GM18502 (cell line): ENCODE results near the gene ATP6V1C2.

ENCODE experiments used
- ATAC-seq: cut with Tn5 transposase; IDR thresholded peaks from one replicate; pipeline ENCODE4 v1.9.1; 2021; ENCODE audit warnings: mild to moderate bottlenecking; ENCODE audit not compliant: unreplicated experiment, poor library complexity

The ATP6V1C2 gene

DNA sequence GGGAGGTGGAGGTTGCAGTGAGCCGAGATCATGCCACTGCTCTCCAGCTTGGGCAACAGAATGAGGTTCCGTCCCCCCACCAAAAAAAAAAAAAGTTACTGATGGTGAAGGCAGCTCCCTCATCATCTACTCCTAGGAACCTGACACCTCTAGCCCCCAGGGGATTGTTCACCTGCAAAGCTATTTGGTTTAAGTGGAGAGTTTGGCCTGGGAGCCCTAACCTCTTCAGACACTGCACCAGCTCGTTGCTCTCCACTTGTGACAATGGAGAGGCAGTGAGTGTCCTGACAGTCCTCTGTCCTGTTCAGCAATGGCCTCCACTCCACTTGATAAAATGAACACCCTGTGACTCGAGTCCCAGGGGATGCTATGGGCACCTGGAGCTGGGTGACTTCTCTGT, 43.5 kb downstream of the ATP6V1C2 start:
- no peak for ATAC-seq

DNA sequence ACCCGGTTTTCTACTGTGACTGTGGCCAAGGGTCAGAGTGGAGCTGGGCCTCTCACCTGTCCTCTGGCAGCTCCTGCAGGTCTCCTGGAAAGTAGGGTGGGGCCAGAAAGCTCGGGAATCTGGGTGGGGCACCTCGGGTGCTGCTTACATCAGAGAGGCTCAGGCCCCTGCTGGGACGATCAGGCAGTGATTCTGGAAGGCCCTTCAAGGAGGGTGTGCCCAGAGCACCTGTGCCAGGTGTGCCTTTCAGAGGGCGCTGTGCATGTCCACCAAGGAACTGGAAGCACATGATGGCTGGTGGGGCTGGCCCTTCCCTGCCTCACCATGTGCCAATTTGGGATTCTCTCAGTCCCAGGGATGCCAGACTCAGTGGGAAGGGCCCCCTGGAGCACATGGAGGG, 44.0 kb downstream of the ATP6V1C2 start:
- no peak for ATAC-seq

DNA sequence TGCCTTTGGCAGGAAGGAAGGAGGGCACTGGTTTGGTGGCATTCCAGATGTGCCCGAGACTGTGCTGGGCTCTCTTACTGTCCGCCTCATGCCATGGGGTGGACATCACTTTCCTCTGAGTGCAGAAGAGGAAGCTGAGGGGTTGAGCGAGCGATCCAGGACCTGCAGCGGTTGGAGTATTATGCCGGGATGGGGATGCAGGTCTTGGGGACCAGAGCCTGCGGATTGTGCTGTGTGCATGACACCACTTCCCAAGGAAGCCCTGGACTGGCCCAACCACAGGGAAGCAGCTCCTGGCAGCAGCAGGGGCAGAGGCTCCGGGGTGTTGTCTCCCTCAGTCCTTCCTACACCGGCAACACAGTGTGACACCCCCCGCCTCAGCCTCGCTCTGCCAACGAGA, 44.5 kb downstream of the ATP6V1C2 start:
- ATAC-seq: no peak

DNA sequence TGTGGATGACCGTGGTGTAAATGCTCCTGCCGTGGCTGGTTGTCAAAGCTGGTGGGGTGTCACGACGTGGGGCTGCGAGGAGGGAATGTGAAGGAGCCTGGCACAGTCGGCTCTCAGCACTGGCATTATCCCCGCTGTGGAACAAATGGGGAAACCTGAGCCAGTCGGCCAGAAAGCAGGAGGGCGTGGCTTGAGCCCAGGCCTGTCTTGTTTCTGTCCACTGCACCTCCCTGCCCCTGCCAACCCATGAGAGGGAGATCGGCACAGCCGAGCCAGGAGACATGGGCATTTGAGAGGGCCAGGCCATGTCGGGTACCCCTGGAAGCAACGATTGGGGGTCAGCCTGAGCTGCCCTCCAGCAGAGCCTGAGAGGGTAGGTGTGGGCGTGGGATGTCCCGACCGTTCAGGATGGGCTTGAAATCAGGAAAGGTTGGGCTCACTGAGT, 46.7 kb downstream of the ATP6V1C2 start:
- ATAC-seq: no peak

DNA sequence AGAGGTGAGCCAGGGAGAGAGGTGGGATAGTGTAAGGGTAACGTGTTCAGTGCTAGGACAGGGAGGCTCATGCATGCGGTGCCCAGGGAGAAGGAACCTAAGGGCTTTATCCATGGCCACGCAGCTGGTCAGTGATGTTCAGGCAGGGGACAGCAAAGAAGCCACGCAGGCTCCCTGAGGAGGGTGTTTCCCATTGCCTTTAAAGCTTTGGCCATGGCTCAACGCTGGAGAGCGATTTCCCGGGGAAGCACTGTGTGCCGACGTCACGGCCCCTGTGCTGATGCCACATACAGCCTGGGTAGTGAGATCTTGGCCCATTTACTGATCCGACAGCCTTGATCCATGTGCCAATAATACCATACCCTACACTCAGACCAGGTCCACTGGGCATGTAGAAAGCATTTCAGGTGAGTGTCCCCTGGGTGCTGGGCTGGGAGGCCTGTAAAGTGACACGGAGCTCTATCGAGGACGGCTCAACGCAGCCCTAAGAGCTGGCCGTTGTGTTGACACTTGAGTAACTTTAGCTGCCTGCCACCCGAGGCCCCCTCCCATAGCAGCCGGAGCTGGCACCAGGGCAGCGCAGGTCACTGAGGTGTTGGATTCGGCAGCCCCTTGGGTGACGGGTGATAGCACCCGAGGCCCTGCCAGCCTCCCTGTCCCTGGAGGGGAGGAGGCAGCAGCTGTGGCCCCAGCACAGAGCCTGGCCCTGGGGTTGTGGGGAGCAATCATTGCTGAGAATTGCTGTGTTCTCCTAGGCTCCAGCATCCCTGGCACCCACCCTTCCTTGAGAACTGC, 49.7 kb downstream of the ATP6V1C2 start:
- ATAC-seq: no peak

DNA sequence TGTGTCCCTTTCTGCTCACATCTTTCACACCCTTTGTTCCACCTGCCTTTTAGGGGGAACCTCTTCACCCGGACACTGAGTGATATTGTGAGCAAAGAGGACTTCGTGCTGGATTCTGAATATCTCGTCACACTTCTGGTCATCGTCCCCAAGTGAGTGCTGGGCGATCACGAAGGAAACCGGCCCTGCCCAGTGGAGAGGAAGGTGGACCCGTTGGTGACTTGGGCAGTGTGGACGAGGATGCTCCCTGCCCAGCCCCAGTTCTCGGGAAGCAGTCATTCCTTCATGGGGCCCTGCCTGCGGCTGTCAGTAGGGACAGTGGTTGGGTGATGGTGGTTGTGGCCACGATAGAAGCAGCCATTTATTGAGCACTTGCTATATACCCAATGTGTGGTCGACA, 50.4 kb downstream of the ATP6V1C2 start:
- no peak for ATAC-seq

DNA sequence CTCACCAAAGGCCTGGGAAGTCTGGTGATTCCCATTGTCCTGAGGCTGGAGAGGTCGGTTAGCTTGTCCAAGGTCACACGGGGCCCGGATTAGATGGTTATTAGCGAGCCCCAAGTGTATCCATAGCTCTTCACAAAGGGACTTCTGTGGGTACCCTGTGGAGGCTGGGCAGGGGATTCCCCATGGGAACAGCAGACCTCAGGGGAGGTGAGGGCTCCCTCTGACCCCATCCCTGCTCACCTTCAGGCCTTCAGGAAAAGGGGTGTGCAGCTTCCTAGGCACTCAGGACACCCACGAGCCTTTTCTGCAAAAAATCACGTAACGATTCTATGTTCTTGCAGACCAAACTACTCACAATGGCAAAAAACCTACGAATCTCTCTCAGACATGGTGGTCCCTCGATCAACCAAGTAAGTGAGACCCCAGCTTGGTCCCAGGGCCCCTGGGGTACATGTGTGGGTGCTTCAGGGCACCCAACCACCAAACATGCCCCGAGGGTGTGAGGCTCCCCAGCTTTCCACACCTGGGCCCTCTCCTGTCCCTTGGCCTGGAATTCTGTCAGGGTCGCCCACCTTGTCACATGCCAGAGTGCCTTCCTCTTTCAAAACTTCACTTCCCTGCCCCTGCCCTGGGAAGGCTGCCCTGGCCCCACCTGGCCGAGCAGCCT, 50.9 kb downstream of the ATP6V1C2 start:
- ATAC-seq: no peak

DNA sequence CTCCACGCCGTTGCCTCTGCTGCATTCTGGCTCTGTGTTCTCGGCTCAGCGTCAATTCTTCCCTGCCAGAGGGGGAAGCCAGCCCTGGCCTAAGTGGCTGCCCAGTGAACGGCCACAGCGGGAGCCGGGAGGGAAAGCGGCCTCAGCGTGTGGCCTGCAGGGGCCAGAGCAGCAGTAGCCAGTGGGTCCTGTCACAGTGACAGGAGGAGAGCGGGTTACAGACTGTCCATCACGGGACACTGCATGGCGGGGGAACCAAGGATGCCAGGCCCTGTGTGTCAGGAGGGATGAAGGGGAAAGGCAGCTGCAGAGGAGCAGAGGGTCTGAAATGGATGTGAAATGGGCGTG, 51.4 kb downstream of the ATP6V1C2 start:
- ATAC-seq: no peak

DNA sequence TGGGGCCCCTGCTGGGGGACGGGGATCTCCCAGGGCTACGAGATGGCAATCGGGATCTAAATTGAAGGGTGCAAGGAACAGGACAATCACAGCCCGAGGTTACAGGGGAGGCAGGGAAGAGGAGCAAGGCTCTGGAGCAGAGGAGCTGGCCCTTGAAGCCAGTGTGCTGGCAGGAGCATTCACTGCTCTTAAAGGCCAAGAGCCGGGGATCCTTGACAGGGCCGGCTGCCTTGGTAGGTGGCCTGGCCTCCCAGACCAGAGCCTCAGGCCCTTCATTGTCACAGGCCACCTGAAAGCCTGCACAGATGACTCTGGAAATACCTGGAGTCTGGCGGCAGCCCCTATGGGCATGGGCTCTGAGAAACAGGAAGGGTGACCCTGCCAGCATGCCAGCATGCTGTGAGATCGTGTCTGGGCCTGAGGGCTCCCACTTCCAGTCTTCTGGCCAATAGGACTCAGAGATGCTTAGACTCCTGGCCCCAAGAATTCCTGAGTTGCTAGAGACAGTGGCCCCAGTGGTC, 52.5 kb downstream of the ATP6V1C2 start:
- ATAC-seq: no peak

DNA sequence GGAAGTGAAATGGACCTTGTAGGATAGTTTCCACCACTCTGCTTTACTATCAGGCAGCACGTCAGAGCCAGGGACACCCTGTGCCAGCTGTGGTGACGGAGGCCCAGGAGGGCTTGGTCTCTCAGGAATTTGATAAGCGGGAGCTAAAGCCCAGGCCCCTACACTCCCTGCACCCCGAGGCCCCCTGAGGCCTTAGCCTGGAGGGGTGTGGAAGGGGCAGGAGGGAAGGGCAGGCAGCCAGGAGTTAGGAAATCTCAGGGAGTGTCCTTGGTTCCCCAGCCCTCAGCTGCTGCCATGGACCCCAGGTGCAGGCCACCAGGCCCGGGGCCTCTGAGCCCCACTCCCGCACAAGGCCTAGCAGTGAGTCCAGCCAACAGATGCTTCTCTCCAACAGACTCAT, 53.0 kb downstream of the ATP6V1C2 start:
- no peak for ATAC-seq

DNA sequence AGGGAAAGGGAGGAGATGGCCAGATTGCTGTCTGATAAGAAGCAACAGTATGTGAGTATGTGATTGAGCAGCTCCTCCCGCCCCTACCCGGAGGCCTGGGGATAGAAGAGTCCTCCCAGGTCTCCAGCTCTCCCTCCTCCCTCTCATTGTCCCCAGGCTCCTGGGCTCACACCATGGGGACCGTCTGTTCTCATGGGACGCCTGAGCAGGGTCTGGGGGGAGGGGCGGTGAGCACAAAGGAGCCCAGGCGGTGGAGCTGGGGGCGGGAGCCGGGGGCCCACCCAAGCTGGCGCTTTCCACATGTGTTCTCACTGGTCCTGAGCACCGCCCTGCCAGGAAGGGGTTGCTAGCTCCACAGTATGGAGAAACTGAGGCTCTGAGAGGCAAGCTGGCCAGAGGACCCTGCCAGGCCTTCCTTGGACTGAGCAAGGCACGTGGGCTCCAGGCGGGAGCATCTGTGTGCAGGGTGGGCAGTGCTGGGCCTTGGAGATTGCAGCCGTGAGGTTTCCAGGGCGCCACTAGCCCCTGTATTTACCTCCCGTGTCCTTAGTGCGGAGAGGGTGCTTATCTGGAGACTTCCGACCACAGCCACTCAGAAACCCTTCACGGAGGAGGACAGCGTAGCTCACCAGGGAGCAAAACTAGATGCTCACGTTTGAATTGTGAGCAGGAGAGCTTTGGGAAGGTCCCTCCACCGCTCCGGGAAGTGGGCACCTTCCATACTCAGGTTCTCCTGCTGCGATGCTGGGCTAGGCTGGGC, 53.8 kb downstream of the ATP6V1C2 start:
- no peak for ATAC-seq

DNA sequence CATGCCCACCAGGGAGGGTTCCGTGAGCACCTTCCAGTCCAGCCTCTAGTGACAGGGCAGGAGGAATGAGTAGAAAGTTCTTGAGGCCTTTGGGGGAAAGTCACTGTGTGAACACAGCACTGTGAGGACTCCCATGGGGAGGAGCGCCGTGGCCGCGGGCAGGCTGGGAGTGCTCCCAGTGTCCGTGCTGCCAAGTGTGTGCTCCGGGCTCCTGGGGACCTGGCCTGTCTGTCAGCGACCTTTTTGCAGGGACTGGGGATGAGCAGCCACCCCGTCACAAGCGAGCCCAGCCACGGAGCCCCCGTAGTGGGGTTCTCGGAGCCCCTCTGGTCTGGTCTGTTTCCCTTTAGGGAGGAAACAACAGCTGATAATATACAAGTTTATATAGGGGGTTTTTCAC, 54.4 kb downstream of the ATP6V1C2 start:
- no peak for ATAC-seq

DNA sequence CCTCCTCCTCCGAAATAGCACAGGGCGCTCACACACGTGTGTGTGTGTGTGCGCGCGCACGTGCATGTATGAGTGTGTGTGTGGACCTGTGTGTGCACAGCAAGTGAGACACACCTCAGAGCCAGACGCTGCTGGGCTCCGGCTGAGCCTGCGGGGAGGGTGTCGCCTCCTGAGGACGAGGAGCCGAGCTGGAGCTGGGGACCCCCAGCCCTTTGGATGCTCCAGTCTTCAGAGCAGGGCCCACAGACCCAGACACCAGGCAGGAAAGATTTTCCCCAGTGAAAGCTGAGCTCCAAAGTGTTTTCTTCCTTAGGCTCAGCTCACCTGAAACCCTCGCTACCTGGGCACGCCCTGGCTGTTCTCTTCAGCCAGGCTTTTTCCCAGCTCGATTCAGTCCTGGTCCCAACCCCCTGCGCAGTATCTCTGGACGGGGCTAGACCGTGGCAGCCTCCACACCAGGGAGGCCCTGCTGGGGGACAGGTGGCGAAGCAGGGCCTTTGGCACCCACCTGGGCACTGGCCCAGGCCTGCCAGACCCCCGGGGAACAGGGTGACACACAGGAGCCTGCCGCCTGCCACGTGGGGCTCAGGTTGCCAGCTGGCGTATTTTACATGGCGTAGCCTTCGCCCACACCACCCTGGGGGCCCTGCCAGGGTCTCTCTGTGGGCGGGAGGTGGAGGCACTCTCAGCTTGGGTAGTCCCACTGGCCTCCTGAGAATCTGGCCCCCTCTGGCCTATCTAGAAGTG, 55.0 kb downstream of the ATP6V1C2 start:
- ATAC-seq: no peak

DNA sequence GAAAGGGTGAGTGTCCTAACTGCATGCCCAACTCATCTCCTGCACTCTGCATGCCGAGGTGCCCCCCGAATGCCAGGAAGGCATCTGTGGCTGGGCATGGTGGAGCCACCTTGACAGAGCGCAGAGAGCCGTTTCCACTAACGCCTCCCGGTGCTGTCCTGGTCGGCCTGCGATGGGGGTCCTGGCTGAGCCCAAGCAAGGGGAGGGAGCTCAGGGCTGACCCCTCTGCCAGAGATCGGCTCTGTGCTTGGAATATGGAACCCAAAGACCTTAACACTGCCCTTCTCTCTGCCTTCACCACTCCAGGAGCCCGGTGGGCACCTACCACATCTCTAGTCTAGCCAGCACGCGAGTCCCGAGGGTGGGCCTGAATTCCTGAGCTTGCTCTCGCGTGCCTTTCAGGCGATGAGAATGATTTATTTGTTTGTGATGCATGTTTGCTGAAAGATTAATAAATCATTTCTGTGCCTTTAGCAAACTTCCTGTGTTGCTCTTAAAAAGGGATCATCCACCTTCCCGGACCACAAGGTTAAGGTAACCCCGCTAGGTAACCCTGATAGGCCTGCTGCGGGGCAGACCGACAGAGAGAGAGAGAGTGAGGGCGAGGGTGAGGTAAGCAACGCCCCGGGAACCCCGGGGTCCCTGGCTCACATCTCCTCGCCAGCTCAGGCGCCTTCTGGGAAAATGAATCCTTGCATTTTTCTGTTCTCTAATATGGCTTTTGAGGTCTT, 55.8 kb downstream of the ATP6V1C2 start:
- ATAC-seq: no peak

DNA sequence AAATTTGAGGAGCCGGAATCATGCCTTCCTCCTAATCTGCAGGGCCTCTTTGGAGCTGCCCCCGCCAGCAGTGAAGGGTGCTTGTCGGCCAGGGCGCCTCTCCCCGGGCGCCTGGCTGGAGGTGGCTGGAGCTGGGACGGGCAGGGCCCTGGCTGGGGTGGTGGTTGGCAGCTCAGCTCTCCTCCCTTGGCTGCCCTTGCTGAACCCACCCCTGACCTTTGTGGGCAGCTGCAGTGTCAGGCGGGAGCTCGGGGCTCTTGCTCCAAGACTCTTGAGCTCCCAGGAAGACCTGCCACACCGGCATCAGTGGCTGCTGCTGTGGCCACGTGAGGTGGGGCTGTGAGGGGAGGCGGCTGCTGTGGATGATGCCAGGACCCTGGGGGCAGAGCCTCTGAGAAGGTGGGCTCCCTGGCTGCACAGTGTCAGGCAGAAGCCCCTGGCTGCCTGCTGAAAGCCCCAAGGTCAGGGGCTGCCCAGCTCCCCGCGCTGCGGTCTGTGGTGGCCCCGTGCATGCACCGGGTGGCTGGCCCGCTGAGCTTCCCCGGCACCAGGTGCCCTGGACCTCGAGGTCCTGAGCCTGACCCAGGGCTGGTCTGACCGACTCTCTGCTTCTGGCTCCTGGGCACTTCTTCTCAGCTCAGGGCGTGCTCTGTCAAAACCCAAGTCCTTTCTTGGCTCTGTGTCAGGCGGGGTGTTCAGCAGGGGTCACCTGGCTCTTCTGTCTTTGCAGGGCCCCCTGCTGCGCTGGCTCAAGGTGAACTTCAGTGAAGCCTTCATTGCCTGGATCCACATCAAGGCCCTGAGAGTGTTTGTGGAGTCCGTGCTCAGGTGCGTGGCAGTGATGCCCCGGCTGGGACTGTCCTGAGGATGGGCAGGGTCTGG, 56.7 kb downstream of the ATP6V1C2 start:
- ATAC-seq: no peak

DNA sequence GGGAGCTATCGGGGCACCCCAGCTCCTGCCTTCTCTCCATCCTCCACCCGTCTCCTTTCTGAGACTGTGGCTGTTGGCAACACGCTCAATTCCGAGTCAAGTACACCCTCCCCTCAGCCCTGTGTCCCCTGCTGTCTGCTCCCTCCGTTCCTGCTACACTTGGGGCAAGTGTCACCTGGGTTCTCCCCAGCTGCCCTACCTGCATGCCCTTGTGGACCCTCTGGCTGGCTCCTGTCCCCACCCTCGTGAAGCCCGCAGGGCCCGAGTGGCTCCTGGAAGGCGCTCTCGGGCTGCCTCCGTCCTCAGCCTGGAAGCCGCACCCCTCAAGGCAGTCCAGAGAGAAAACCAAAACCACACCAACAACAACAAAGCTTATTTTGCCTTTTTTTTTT, 57.3 kb downstream of the ATP6V1C2 start:
- no peak for ATAC-seq

DNA sequence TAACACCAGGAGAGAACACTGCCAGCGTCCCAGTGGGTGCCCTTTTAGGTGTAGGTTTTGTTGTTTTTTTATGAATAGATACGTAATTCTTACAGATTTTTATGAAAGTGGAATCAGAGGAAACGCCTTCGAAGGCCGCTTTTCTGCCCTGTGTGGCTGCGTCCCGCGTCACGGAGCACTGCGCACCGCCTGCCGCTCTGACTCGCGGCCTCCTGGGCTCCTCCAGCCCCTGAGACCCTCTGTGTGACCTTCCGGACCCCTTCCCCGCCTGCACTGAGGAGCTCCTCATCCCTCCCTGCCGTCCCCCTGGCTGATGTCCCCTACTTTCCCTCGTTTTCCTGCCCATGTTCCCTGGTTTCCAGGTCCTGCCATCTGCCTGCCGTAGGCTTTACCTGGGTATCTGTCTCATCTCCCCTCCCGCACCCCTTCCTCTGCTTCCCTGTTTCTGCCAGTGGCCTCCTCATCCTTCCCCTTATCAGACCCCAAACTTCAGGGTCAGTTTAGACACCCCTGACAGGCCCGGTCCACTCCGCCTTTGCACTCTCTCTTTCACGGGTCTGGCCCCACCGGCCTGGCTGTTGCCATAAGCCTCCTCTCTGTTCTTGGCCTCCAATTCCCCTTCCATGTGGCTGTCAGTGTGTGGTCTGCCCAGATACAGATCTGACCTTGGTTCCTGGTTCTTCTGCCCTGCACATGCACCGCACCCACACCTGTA, 58.5 kb downstream of the ATP6V1C2 start:
- no peak for ATAC-seq

DNA sequence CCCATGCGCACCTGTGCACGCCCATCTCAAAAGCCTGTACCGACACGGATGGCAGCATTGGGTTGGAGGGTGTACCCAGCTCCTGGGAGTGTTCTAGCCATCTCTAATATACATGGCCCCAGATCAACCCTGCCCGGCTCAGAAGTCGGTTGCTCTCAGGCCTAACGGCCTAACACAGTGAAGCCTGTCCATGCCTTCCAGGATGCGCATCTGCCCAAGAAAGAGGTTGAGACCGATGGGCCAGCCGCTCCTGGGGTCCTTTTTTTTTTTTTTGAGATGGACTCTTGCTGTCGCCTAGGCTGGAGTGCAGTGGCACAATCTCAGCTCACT, 59.0 kb downstream of the ATP6V1C2 start:
- ATAC-seq: no peak
